HG03354 (cell line): Measurements from ENCODE around the gene NODAL.

Experiments used
- ATAC-seq: cut with Tn5 transposase; IDR thresholded peaks from one replicate; pipeline ENCODE4 v1.9.1; 2021; ENCODE audit warnings: mild to moderate bottlenecking; ENCODE audit not compliant: unreplicated experiment, poor library complexity, severe bottlenecking

The NODAL gene

DNA sequence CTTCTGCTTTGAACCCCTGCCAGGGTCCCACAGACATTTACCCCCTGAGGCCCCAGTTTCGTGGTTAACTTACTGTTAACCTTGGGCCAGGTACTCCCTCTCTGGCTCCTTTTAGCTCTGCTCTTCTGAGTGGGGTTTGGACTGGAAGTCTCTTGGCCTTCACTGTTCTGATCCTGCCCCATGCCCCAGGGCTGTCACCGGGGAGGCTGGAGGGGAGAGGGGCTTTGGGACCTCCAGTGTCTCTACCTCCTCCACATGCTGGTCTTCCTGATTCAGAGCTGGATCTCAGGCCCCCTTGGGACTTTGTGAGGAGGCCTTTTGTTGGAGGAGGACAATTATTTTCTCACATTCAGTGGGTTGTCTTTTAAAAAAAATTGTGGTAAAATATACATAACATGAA lies 24.4 kb upstream of the NODAL start:
- no peak for ATAC-seq

DNA sequence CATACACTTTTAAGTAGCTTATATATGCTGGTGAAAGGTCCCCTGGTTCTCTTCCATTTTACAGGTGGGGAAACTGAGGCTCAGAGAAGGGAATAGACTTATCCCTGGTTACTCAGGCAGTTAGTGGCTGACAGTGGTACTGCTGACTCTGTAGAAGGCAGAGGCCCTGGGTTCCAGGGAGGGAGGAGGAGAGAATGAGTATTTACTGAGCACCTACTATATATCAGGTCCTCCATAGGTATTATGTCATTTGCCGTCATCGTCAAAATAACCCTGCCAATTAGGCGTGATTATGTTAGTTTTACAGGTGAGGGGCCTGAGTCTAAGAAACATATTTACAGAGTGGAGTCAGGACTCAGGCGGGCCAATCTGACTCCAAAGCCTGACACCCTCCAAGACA lies 23.8 kb upstream of the NODAL start:
- no peak for ATAC-seq

DNA sequence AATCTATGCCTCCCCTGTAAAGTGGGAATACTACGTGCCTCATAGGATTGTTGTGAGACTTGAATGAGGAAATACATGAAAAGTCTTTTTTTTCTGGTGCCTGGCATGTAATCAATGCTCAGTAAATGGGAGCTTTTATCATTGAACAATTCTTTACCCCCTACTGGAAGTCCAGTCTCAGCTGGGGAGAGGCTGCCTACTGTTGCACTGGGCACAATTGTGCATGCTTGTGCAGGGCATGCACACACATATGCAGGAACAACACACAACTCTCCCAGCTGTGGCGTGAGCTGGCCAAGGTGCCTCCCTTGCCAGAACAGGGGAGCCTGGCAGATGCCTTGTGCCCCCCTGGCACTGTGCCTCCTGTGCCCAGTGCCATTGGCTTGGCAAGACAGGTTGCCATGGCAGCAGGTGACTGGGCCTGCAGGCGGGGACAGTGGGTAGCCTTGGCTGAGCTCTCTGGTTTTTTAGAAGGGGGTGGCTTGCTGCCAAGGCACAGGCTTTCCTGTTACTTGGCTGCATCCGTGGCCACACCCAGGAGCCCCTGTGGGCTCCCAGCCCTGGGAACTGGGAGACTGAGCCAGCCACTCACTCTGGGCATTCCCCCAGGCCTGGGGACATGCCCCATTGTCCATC lies 21.0 kb upstream of the NODAL start:
- ATAC-seq, result no peak

DNA sequence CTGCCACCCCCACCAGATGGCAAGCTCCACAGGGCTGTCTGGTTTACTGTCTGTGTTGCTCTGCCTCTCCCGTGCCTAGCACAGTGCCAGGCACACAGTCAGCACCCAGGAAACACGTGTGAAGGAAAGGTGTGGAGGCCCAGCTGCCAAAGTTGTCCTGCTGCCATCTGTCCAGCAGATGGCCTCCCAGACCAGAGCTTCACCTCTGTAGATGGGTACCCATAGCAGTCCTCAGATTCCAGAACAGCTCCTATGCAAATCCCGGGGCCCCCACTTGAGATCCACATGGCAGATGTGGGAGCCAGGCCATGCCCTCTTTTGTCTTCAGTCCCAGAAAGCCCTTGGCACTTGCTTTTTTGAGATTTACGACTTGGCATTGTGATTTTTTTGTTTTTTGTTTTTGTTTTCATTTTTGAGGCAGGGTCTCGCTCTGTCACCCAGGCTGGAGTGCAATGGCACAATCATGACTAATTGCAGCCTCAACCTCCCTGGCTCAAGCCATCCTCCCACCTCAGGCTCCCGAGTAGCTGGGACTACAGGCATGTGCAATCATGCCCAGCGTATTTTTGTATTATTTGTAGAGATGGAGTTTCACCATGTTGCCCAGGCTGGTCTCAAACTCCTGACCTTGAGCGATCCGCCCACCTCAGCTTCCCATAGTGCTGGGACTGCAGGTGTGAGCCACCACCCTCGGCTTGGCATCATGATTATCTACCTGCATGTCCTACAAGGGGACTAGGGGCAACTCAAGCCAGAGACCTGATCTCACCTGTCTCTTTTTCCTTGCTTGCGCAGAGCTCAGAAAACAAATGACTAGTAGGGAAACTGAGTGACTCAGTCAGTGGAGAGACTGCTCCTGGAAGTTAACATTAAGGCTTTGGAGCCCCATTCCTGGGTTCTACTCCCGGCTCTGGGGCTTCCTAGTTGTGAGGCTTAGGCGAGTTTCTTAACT lies 20.2 kb upstream of the NODAL start:
- no peak for ATAC-seq

- no peak for ATAC-seq
Observed at GRCh38 chr10:70459774-70460490, 18.5 kb upstream of the NODAL start.

- no peak for ATAC-seq
Observed at GRCh38 chr10:70459061-70459773, 17.7 kb upstream of the NODAL start.

GRCh38 chr10:70458329-70459060 lies 17.0 kb upstream of the NODAL start:
- ATAC-seq, result no peak

DNA sequence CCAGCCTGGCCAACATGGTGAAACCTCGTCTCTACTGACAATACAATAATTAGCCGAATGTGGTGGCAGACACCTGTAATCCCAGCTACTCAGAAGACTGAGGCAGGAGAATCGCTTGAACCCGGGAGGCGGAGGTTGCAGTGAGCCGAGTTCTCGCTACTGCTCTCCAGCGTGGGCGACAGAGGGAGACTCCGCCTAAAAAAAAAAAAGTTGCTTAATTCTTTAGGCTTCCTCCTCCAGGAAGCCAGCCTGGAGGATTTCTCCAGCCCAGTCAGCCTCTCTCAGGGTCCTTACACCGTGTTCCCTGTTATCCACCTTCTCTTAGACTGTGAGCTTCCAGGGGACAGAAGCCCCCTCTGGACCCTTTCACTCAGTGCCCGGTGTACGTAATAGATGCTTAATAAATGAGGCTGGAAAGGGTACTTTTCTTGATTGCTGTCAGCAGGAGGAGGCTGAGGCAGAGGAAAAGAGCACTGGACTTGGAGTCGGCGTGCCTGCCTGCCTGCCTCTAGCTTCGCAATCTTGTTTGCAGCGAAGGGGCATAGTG lies 16.4 kb upstream of the NODAL start:
- no peak for ATAC-seq

DNA sequence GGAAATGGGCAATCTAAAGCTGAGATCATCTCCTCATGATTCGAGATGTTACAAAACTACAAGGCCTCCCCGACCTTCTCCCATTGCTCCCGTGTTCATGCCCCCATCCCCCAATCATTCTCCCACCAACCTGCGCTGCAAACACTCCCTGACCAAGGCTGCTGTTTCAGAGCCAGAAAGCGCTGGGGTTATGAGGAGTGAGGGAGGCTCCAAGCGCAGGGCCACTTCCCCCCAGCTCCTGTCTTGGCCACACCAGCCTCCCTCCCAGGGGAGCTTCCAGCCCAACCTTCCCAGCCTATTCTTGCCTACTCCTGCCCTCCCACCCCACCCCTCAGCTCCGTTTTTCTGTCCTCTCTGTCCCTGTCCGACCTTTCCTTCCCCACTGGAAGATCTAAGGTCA lies 14.7 kb upstream of the NODAL start:
- no peak for ATAC-seq

DNA sequence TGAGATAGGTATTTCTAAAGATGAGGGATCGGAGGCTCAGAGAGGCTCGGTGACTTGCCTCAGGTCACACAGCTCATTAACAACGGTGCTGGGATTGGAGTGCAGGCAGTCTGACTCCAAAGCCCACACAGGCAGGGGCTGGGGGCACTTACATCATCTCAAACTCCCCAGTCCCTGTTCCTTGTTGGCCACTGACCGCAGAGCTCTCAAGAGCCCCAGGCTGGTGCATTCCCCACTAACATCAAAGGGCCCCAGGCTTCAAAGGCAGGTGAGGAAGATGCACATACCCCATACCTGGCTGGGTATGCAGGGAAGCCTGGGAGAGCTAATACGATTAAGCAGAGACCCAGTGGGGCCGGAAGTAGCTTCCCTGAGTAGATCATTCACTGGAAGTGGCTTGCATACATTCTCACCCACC lies 13.7 kb upstream of the NODAL start:
- ATAC-seq, result no peak

DNA sequence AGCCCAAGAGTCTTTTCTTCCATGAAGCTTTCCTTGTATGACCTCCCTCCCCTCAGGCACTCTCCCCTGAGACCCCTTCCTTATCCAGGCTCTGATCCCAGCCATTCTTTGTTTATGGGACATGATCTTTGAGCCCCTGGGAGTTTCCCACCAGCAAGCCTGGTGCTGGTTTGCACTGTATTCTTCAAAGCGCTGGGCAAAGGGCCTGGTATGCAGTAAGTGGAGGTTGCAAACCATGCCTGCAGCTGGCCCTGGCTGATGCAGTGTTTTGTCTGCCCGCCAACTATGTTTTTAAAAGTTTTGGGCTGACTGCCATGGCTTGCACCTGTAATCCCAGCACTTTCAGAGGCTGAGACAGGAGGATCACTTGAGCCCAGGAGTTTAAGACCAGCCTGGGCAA lies 6.8 kb upstream of the NODAL start:
- ATAC-seq, result no peak

DNA sequence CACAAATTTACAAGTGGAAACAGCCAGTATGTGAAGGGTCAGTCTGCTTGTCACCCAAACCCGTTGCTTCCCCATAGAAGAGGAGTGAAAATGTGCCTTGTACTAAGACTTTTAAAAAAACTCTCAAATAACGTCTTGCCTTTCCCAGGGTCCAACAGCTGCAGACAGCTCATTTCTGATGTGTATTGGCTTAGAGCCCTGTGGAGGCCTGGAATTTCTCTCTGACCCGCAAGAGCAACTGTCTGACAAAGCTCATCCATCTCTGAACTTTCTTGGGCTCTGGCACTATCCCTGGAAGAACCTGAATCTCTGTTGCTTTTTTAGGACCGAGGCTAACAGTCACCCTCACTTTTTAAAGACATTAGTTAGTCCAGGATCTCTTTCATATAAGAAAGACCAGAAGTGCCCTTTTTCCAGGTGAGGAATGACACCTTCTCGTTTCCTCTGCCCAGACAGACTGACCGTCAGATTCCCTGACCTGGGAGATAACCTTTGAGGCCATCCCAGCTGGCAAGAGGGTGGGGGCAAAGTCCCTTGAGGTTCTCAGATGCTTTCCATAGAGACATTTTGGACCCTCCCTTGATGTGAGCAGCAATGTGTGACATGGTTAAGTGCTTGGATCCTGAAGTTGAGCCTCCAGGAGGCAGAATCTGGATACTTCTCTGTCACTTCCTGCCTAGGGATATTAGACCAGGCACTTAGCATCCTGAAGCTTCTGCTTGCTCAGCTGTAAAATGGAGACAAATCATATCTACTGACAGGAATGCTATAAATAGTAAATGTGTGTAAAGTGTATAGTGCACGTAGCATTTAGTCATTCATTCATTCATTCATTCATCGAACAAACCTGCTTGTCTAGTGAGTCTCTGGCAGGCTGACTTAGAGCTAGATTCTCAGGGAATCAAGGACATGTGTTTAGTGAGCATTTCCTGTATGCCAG lies 4.5 kb upstream of the NODAL start:
- no peak for ATAC-seq

DNA sequence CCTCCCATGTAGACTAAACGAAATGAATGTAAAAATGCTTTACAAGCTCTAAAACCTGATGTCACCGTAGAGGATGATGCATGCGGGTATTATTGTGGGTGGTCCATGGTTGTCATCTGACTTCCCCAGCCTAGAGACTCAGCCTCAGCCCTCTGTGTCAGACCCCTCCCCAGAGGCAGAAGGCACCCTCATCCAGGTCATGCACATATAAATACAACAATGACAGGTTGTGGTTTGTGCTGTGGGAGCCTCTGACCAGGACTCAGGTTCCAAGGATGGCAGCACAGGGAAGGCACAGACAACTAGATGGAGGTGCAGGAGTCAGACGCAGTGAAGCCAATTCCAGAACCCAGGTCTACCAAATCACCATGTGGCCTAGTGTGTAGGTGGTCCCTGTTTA lies 3.3 kb upstream of the NODAL start:
- no peak for ATAC-seq

GRCh38 chr10:70442332-70442988 lies 979 bp upstream of the NODAL start:
- ATAC-seq, result no peak

- ATAC-seq, result no peak
Observed at GRCh38 chr10:70441895-70442309, 421 bp upstream of the NODAL start.

DNA sequence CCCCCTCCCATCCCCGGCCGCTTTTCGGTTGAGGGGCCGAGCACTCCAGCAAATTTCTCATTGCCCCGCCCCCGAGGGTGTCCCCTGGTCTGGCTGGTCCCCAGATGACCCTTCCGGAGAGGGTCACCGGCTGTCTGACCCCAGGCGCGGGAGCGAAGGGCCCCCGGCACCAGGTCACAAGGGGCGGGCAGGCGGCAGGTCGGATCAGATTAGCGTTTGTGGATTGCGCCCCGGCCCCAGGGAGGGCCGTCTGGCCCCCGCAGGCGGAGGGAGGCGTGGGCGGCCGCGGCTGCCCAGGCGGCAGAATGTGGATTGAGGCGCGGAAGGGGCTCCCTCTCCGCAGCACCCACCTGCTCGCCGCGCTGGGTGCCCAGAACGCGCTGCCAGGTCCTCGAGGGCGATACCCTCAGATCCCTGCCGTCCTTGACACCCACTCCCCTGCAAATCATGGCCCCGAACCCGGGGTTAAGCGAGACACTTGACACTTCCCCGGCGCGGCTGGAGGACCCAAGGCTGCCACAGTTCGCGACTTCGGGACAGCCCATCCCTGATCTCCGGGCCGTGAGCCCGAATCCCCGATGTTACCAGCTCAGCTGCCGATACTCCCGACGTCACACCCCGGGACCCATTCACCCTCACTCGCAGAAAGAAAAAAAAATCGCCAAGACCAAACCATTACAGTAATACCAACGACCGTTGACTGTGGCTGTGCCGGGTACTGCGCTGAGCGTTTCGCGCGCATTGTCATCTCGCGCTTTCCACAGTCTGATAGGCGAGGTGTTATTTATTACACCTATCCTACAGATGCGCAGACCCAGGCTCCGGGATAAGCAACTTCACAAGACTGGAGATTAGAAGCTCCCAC lies 953 bp downstream of the NODAL start:
- ATAC-seq, result no peak

DNA sequence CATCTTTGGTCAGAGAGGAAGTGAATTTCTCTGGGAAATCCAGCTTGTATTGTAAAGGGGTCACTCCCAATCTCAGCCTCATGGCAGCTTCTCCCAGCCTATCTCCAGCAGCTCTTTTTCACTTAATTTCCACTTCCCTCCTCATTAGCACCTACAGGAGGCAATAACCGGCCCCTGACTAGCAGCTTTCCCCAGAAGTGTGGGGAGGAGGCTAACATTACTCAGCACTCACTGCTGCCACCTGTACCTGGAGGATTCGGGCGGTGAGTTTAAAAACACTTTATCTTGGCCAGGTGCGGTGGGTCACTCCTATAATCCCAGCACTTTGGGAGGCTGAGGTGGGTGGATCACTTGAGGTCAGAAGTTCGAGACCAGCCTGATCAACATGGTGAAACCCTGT lies 3.8 kb downstream of the NODAL start:
- no peak for ATAC-seq
